Cortex of kidney (tissue), 1 donor: ENCODE data around the gene ME3.
"Not testable (repeated sequence)": the region's sequence is repeated elsewhere in the genome, so short reads cannot be mapped to it uniquely, and the experiment has no call there.

Experiments used
- DNase-seq: peaks from one replicate; lab custom pipeline; 2025; lab: John Stamatoyannopoulos, UW

ME3 gene

GRCh38 chr11:86663761-86664160 lies 8.7 kb downstream of the ME3 start:
- no peak for DNase-seq

GRCh38 chr11:86663291-86663690 lies 9.1 kb downstream of the ME3 start:
- no peak for DNase-seq

DNA sequence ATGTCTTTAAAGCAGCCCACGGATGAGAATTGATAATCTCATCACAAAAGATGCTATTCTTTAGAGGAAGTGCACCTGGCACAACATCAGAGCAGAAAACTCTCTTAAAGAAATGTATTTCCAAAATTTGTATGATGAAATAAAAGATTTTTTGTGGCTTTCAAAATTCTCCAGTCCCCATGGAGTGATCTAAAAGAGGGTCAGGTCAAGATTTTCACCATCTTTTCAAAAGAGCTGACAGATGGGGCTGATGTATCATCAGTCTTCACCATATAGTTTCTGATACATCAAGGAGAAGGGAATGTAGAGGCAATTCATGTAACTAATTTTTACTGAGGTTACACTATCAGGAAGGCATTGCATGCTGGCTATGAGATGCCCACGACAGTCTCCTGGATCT lies 11.7 kb downstream of the ME3 start:
- DNase-seq = no peak

DNA sequence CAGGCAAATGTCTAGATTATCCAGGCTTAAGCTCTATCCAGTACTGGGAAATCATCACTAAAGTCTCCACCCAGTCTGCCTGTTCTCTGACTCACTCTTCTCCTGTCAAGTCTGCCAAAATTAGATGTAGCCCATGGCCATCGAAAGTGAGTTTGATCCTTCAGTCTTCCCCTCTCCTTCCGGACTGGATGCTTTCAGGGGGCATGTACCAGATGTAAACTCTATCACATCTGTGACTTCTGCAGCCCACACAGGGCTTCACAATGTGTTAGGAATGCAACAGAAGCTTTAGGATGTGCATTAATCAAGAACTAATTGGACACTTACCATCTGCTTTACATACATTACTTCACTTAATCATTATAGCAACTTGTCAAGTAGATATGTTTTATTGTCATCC lies 12.3 kb downstream of the ME3 start:
- no peak for DNase-seq

GRCh38 chr11:86658534-86658933 lies 13.9 kb downstream of the ME3 start:
- no peak for DNase-seq

DNA sequence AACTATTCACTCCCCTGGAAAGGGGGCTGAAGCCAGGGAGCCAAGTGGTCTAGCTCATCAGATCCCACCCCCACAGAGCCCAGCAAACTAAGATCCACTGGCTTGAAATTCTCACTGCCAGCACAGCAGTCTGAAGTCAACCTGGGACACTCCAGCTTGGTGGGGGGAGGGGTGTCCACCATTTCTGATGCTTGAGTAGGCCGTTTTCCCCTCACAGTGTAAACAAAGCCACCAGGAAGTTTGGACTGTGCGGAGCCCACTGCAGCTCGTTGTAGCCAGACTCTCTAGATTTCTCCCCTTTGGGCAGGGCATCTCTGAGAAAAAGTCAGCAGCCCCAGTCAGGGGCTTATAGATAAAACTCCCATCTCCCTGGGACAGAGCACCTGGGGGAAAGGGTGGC lies 27.2 kb downstream of the ME3 start:
- DNase-seq = not testable (repeated sequence)

DNA sequence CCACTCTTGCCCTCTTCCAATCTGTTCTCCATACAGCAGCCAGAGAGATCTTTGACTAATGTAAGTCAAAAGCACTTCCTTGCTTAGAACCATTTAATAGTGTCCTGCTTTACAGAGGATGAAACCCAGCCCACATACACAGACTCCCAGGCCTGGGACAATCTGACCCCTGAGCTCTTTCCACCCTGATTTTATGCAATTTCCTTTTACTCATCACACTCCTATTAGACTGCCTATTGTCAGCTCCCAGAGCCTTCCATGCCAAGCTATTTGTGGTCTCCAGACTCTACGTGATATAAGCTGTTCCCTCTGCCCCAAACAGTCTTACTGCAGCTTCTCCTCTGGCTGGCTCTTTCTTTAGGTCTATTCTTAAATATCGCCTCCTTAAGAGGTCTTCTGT lies 28.1 kb downstream of the ME3 start:
- DNase-seq = no peak

DNA sequence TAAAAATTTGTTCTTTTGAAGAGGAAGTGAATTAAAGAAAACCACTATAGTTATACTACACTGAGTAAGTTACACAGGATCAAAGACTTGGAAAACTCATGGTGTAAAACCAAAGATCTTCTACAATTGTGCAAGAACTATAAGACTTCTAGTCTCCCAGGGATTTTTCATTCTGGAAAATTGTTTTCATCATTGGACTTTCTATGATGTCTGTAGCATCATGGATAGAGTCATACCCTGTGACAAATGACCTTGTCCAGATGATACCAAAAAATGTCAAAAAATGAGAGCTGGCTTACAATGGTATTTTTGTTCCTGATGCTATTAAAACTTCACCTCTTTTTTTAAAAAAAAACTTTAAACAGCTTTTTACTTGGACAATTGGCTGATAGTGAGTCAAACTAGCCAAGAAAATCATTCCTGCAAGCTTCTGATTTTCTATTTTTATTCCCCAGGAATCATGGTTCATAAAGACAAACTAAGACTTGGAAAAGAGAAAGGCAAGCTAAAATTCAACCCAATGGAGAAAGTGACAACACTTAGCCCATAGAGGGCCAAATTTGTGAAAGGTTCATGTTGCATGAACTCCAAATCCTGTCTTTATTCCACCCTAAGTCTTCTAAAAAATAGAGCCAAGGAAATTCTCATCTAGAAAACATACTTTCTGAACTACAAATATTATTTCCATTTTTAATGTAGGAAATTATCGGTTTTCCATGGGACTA lies 30.7 kb downstream of the ME3 start:
- no peak for DNase-seq

DNA sequence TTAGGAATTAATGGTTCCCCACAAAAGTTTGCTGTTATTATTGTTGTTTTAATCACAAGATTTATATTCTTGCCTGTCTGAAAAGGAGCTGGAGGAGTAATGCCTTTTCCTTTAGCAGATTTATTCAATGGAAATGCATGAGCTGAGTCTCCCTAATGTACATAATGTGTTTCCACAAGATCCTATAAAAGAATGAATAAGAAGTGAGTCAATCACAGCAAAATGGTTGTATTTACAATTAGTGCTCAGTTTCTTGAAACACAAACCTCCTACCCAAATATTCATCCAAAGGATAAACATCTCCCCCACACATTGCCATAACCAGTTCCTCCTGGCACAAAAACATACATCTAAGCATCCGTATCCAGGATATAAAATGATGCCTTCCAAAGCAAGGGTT lies 33.3 kb downstream of the ME3 start:
- no peak for DNase-seq

DNA sequence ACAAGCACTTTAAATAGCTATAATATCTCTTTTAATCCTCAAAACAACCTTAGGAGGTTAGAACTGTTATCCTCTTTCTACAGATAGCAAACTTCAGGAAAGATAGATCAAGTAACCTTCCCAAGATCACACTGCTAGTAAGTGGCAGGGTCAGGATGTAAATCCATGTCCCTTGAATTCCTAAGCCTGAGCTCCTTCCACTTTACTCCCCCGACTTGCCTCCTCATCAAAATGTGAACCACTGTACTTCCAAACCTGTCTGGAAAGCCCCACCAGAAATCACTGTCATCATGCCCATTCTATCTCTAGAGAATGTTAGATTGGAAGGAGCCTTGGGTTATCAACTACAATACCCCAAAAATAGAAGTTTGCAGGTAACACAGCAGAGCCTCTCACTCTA lies 33.7 kb downstream of the ME3 start:
- DNase-seq = no peak

DNA sequence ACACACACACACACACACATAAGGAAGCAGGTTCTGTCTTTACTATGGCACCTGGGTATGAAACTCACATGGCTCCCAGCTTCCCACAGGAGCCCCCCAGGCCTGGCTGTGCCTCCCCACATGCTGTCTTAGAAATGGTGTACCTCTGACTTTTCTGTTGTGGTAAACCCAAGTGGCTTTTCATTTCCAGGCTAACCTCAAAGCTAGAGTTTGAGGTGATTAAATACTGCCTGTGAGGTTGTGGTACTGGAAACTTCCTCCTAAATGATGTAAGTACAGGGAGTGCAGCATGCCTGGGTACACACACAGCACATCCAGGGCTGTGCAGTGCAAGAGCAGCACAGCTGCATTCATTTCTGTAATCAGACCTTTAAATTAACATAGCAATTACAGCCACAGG lies 34.4 kb downstream of the ME3 start:
- DNase-seq = no peak

DNA sequence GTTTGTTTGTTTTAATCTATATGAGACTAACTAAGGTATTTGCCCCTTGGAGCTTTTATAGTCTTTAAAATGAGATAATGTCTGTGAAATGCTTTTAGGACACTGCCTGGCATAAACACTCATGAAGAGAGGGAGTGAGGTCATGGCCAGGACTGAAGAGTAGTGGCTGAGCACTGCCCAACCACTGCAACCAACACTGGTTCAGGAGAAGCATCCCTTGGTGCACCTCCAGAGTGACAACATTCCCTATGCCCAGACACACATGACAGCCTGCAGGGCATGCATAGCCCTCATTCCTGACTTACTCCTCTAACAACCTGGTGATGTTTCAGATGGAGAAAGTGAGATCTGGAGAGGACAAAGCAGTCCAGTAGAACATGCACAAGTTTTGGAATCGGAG lies 36.1 kb downstream of the ME3 start:
- DNase-seq = no peak

DNA sequence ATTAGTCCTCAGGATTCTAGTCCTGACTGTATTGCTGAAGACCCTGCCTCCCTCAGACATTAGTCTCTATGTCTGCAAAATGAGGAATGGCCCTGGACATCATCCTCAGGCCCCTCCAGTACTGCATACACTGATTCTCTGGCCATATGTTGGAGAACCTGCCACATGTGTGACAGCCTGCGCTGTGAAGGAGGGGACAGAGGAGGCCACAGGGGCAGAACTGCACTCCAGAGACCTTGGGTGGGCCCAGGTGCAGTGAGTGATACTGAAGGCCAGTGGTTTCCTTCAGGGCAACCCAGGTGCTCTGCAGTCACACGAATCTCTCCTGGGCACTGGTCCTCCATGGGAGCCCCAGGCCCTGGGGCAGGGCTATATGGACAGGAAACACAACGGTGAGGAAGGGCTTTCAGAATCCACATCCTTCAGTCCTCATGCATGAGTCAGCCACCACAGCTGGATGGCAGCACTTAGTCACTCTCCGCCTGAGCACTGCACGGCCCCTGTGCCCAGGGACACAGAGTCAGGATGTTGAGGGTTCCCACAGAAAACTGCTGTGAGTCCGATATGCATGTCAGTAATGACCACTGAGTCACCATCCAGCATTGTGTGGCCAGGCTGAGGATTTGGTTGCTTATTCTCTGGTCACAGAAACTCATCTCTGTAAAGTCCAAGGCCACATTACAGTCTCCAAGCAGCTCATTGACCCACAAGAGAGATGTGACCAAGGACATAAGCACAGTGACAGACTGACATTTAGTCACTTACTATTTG lies 39.7 kb downstream of the ME3 start:
- no peak for DNase-seq

- DNase-seq = no peak
Observed at GRCh38 chr11:86630229-86630981, 42.0 kb downstream of the ME3 start.

GRCh38 chr11:86629045-86629706 lies 43.2 kb downstream of the ME3 start:
- no peak for DNase-seq

GRCh38 chr11:86627776-86628455 lies 44.5 kb downstream of the ME3 start:
- DNase-seq = no peak

DNA sequence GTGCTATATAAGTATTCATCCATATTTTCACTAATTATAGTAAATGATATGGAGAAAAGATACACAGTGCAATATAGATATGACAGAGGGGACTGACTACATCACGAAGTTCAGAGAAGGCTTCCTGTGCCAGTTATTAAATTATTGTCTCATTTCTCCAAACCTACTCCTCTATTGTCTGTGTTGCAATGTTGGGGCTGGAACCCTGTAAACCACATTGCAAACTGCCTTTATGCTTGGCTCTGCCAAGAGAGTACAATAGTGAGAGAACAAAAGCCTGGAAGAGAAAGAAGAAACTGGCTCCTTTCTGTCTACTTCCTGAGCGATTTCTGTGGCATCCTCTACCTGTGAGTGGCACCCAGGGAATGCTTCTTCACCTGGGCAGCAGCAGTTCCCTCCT lies 46.4 kb downstream of the ME3 start:
- no peak for DNase-seq

GRCh38 chr11:86625544-86625943 lies 46.9 kb downstream of the ME3 start:
- DNase-seq = no peak

DNA sequence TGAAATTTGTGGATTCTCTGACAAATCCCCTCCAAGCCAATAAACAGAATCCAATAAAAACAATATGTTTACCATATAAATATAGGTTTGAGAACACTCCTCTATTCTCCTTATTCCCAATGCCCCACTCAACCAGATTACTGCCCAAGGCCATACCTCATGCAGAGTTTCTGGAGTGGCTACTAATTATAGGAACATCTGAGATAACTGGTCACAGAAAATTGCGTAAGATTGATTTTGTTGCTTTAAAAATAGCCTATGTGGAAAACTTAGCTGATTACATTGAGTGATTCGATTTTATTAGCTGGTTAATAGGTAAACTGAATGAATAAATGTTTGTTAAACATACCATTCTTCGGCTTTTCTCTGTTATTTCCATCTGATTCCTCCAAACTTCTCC lies 48.0 kb downstream of the ME3 start:
- no peak for DNase-seq

- DNase-seq = no peak
Observed at GRCh38 chr11:86623736-86624135, 48.7 kb downstream of the ME3 start.

GRCh38 chr11:86623041-86623621 lies 49.3 kb downstream of the ME3 start:
- no peak for DNase-seq

DNA sequence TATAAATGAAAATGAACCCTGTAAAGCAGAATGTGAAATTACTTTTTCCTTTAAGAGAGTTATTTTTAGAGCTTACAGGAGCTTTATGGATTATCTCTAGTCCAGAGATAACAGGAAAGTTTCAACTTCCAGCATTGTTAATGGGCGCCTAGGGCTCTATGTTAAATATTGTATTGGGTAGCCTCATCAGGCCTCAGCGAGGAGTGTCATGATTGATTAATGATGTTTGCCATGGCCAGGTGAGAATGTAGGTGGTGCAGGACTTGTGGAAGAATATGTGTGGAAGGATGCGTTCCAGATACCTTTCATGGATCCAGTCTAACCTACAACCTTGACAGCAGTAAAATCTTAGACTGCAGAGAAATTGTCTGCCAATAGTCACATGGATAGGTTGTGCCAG lies 50.6 kb downstream of the ME3 start:
- no peak for DNase-seq
